Common myeloid progenitor, CD34-positive (primary cell): ENCODE results near the gene SH3BP4.

ENCODE experiments used
- CTCF ChIA-PET: fragments of 350-600 bp; sonication (Branson Sonifier 250); formaldehyde crosslinking; loops from one replicate; lab custom pipeline; 2021; ENCODE audit warnings: antibody characterized with exemption; lab: Charles Lee
- POLR2A ChIA-PET: fragments of 350-600 bp; sonication (Branson Sonifier 250); formaldehyde crosslinking; loops from one replicate; lab custom pipeline; 2021; ENCODE audit warnings: antibody characterized with exemption; lab: Charles Lee
- DNase-seq, 3 donors: peaks; one replicate each; pipeline versions ENCODE4 v3.0.0 to v3.0.0-alpha.2; 2013
- H3K27ac ChIP-seq, 2 experiments: 1 replicate in 1 of 2; 2 replicates in 1 of 2; pipeline ENCODE4 v1.7.0; 2013; ENCODE audit warnings: inconsistent platforms in 2 of 2, low read length in 2 of 2, mild to moderate bottlenecking in 2 of 2, low read depth in 1 of 2, moderate library complexity in 1 of 2; ENCODE audit not compliant: severe bottlenecking in 2 of 2, insufficient read depth in 1 of 2, poor library complexity in 1 of 2
- H3K27me3 ChIP-seq, 5 experiments: replicated peaks in 2 of 5; 1 replicate in 3 of 5; 2 replicates in 2 of 5; pipeline versions ENCODE4 v1.6.1 to v1.7.0; 2013; ENCODE audit warnings: low read length in 4 of 5, mild to moderate bottlenecking in 2 of 5, moderate library complexity in 2 of 5, inconsistent platforms in 1 of 5; ENCODE audit not compliant: insufficient read depth in 5 of 5, control insufficient read depth in 4 of 5
- H3K36me3 ChIP-seq, 4 experiments: 1 replicate in 2 of 4; 2 replicates in 2 of 4; pipeline versions ENCODE4 v1.6.1 to v1.7.0; 2013; ENCODE audit warnings: low read length in 3 of 4, control low read depth in 1 of 4, mild to moderate bottlenecking in 1 of 4; ENCODE audit not compliant: control insufficient read depth in 4 of 4, insufficient read depth in 4 of 4
- H3K4me1 ChIP-seq, 4 experiments: 1 replicate in 3 of 4; 2 replicates in 1 of 4; pipeline versions ENCODE4 v1.6.1 to v1.7.1; 2013; ENCODE audit warnings: low read length in 3 of 4, mild to moderate bottlenecking in 3 of 4, control low read depth in 1 of 4, inconsistent platforms in 1 of 4, moderate library complexity in 1 of 4; ENCODE audit not compliant: control insufficient read depth in 4 of 4, insufficient read depth in 4 of 4; ENCODE audit errors: control extremely low read depth in 1 of 4
- H3K4me3 ChIP-seq, 7 experiments: 1 replicate in 4 of 7; 2 replicates in 3 of 7; pipeline versions ENCODE4 v1.5.1 to v1.7.0; 2013; ENCODE audit warnings: mild to moderate bottlenecking in 7 of 7, low read length in 6 of 7, moderate library complexity in 6 of 7, inconsistent platforms in 2 of 7, low read depth in 2 of 7, control low read depth in 1 of 7; ENCODE audit not compliant: insufficient read depth in 4 of 7, control insufficient read depth in 1 of 7; ENCODE audit errors: extremely low read depth in 1 of 7
- H3K9me3 ChIP-seq, 5 experiments: 1 replicate in 4 of 5; 2 replicates in 1 of 5; pipeline versions ENCODE4 v1.6.1 to v1.7.1; 2013; ENCODE audit warnings: low read length in 4 of 5, mild to moderate bottlenecking in 2 of 5, inconsistent platforms in 1 of 5, low read depth in 1 of 5, moderate library complexity in 1 of 5; ENCODE audit not compliant: control insufficient read depth in 4 of 5, insufficient read depth in 2 of 5; ENCODE audit errors: control extremely low read depth in 1 of 5
- WGBS: methylation state at CpG from one replicate; pipeline ENCODE4 v1.1.5; 2013; ENCODE audit not compliant: insufficient coverage; 5-methylcytosine and 5-hydroxymethylcytosine counted together

The SH3BP4 gene

DNA sequence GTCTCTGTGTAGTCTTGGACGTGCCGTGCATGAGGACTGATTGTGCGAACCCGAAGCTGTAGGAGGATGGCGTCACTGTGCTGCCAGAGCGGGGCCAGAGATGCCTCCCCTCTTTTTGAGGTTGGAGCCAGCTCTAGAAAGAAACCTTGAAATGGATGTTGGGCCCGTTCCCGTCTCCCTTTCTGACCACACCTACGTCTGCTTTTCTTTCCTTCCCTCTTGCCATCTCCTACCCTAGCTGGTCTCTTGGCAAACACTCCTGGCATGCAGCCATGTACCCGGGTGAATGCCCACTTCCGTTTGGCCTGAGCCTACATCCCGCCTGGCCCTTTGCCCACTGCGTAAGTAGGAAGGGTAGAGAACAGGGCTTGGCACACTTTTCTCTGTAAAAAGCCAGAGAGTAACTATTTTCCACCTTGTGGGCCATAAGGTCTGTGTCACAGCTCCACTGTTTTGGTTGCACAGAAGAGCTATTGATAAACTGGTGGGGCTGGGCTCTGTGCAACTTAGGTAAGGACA is 37.4 kb downstream of the SH3BP4 start:
- H3K27me3 ChIP-seq: no peaks in the 10 kb centered on the region
- H3K9me3 ChIP-seq: no peaks in the 10 kb centered on the region
- H3K36me3 ChIP-seq: no peaks in the 10 kb centered on the region
- peak; percentile 79 to 86 (median 84) for DNase-seq
- POLR2A ChIA-PET: interaction anchor here (1.0 kb wide), 1 partner anchor 13 kb away, joined by 3 read pairs; no protein-coding TSS in a partner anchor
- CTCF ChIA-PET: interaction anchor here (0.9 to 1.0 kb wide), 2 partner anchors 31 to 40 kb away, joined by 3 to 4 read pairs; no protein-coding TSS in a partner anchor
- H3K4me1 ChIP-seq: peaks cover 0 to 31% (median 12%) of the 10 kb centered on the region in 4 experiments
- peak overlapping the region in 4 of 7 experiments; percentile 11 to 57 (median 34) for H3K4me3 ChIP-seq
- 8% methylated on average over 11 of the region's 13 CpGs for WGBS
- no peak overlapping the region for H3K27ac ChIP-seq

DNA sequence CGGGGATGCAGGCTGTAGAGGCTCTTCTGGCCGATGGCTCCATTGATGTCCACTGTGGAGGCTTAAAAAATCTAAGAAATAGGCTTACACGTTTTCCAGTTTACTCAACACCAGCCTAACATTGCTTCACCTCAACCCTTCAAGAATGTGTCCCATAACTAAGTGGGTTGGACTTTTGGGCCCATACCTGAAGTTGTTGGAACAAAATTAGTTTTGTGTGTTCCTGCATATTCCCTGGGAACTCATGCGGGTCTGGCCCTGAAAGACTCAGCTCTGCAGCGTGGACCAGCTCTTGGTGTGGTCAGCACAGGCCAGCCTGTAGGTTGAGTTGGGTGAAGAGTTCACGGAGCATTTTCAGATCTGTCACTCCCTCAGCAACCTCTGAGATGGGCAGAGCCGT is 38.5 kb downstream of the SH3BP4 start:
- DNase-seq: no peak
- 97% methylated on average over 7 of the region's 7 CpGs for WGBS
- ChIA-PET CTCF (no interaction called here), POLR2A (no interaction called here)
- H3K4me1 ChIP-seq: peaks cover 0 to 38% (median 15%) of the 10 kb centered on the region in 4 experiments
- no peaks in the 10 kb centered on the region for H3K9me3 ChIP-seq
- no peak overlapping the region for H3K4me3 ChIP-seq
- H3K27ac ChIP-seq: no peak overlapping the region
- H3K36me3 ChIP-seq: peaks cover 0 to 3% (median under 1%) of the 10 kb centered on the region in 4 experiments
- no peaks in the 10 kb centered on the region for H3K27me3 ChIP-seq

DNA sequence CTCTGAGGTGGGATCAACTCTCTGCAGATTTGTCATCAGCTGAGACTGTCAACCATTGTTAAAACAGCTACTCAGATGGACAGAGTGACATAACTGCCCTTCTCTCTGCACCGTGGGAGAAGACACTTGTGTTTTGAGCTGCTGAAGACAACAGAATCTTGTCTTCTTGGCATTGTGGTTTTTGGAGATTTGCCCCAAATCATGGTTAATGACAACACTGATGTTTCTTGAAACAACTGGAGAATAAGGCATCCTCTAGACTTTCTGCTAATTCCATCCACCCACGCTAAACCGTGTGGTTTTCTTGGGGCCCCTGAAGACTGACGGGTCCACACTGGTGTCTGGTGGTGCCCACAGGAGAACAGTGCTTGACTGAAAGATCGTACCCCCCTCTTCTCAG is 39.5 kb downstream of the SH3BP4 start:
- Histone ChIP-seq H3K27ac (no peak overlapping the region), H3K4me3 (no peak overlapping the region), H3K4me1 (peaks cover 0 to 38% (median 15%) of the 10 kb centered on the region in 4 experiments), H3K36me3 (peaks cover 0 to 11% (median 4%) of the 10 kb centered on the region in 4 experiments), H3K9me3 (no peaks in the 10 kb centered on the region), H3K27me3 (no peaks in the 10 kb centered on the region)
- WGBS: 90% methylated on average over 5 of the region's 5 CpGs
- ChIA-PET CTCF (no interaction called here), POLR2A (no interaction called here)
- no peak for DNase-seq

DNA sequence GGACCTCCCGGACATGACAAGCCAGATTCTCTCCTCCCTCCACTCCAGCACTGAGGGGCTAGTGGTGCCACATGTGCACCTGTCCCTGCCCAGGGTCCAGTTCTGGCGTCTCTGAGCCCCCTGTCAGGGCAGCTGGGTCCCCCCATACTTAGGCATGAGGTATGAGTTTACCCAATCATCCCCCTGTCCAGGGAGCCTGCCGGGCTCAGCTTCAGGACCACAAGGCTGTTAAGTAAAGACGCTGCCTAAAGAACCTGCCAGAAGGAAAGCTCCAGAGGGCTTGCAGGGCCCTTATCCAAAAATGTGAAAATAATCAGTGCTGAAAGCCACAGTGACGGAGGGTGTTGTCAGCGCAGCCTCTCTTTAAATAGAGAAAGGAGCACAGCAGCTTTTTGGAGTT is 40.0 kb downstream of the SH3BP4 start:
- DNase-seq: no peak
- ChIA-PET CTCF (interaction anchor here (0.7 kb wide), 1 partner anchor 20 kb away, joined by 3 read pairs; no protein-coding TSS in a partner anchor), POLR2A (interaction anchor here (0.6 kb wide), 1 partner anchor 27 kb away, joined by 3 read pairs; no protein-coding TSS in a partner anchor)
- Histone ChIP-seq H3K4me1 (peaks cover 0 to 38% (median 15%) of the 10 kb centered on the region in 4 experiments), H3K27ac (no peak overlapping the region), H3K9me3 (no peaks in the 10 kb centered on the region), H3K27me3 (no peaks in the 10 kb centered on the region), H3K36me3 (peaks cover 0 to 15% (median 4%) of the 10 kb centered on the region in 4 experiments), H3K4me3 (no peak overlapping the region)
- 92% methylated on average over 6 of the region's 6 CpGs for WGBS

DNA sequence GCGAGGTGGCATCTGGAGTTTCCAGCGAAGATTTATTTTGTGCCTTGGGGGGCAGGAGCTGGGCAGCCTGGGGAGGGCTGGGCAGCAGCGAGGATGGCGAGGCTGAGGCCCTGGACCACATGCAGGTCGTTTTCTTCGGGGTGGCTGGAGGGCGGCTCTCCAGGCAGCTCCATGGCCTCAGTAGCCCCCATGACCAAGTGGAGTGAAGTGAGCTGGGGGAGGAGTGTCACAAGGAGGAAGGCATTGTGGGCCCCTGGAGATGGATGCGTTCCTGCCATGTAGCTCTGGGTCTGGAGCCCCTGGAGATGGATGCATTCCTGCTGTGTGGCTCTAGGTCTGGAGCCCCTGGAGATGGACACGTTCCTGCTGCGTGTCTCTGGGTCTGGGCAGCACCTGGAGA is 40.4 kb downstream of the SH3BP4 start:
- ChIA-PET CTCF (interaction anchor here (0.7 kb wide), 1 partner anchor 20 kb away, joined by 3 read pairs; no protein-coding TSS in a partner anchor), POLR2A (interaction anchor here (0.6 kb wide), 1 partner anchor 26 kb away, joined by 3 read pairs; no protein-coding TSS in a partner anchor)
- Histone ChIP-seq H3K4me1 (peaks cover 0 to 38% (median 15%) of the 10 kb centered on the region in 4 experiments), H3K9me3 (no peaks in the 10 kb centered on the region), H3K27ac (no peak overlapping the region), H3K4me3 (no peak overlapping the region), H3K36me3 (peaks cover 0 to 15% (median 4%) of the 10 kb centered on the region in 4 experiments), H3K27me3 (no peaks in the 10 kb centered on the region)
- no peak for DNase-seq
- 94% methylated on average over 10 of the region's 10 CpGs for WGBS

DNA sequence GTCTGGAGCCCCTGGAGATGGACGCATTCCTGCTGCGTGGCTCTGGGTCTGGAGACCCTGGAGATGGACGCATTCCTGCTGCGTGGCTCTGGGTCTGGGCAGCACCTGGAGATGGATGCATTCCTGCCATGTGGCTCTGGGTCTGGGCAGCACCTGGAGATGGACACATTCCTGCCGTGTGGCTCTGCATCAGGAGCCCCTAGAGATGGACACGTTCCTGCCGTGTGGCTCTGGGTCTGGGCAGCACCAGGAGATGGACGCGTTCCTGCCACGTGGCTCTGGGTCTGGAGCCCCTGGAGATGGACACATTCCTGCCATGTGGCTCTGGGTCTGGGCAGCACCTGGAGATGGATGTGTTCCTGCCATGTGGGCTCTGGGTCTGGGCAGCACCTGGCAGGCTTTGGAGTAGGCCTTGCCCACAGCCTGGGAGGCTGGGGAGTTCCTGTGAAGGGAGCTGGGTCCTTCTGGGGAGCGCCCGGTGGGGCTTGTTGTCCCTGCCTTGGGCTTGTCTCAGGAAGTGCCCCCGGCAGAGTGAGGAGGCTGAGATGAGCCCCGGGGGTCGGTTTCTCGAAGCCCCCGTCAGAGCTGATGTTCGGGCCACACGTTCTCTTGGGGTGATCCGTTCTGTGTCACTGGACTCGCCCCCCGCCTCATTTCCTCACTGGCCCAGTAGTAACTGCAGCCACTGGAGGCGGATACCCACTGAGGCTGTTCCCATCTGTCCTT is 41.0 kb downstream of the SH3BP4 start:
- Histone ChIP-seq H3K27ac (no peak overlapping the region), H3K36me3 (peaks cover 0 to 15% (median 6%) of the 10 kb centered on the region in 4 experiments), H3K27me3 (no peaks in the 10 kb centered on the region), H3K4me1 (peaks cover 0 to 38% (median 15%) of the 10 kb centered on the region in 4 experiments), H3K9me3 (no peaks in the 10 kb centered on the region), H3K4me3 (no peak overlapping the region)
- ChIA-PET POLR2A (no interaction called here), CTCF (interaction anchor here (0.7 kb wide), 1 partner anchor 19 kb away, joined by 3 read pairs; no protein-coding TSS in a partner anchor)
- 97% methylated on average over 22 of the region's 23 CpGs for WGBS
- no peak for DNase-seq
